GM15510 (cell line): ENCODE data around the gene RPTN.

Experiments
- POLR2A ChIP-seq: IDR thresholded peaks from 3 replicates; pipeline ENCODE4 v1.6.1; 2011; ENCODE audit warnings: borderline replicate concordance; ENCODE audit not compliant: insufficient read length; ENCODE audit errors: extremely low read depth

Gene RPTN

DNA sequence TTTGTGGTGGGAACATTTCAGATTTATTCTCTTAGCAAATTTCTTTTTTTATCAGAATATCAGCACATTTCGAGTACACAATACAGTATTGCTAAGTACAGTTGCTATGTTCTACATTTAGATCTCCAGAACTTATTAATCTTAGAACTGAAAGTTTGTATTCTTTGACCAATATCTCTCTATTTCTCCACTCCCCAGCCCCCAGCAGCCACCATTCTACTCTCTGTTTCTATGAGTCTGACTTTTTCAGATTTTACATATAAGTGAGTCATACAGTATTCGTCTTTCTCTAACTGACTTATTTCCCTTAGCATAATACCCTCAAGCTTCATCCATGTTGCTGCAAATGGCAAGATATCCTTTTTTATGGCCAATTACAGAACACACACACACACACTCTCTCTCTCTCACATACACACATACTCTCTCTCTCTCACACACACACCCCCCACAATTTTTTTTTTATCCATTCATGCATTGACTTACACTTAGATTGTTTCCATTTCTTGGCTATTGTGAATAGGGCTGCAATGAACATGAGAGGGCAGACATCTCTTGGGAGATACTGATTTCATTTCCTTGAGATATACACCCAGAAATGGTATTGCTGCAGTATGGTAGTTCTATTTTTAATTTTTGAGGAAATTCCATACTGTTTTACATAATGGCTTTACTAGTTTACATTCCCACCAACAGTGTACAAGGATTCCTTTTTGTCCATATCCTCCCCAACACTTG, 15.7 kb downstream of the RPTN start:
- no peak for TF ChIP-seq POLR2A

DNA sequence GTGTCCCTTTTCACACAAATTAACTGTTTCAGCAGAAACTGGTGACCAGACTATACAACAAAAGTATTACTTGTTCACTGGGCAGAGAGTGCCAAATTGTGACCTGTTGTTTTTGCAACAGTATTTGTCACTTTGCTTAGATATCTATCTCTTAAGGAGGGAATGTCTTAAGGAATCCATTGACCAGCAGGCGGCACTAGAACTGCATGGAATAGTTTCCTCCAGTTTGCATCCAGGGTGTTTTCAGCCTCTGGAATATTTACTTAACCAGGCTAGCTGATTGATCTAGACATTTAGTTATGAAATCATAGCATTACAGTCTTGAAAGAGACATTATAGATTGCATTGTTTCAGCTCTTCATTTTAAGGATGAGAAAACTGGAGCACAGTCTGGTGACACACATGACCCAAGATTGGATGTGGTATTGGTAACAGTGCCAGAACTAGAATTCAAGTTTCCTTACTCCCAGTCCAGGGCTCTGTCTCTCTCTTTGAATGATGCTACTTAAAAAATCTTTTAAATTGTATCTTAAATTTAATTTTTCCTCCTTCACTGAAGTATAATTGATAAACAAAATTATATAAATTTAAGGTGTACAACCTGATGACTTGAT, 16.9 kb downstream of the RPTN start:
- no peak for TF ChIP-seq POLR2A

DNA sequence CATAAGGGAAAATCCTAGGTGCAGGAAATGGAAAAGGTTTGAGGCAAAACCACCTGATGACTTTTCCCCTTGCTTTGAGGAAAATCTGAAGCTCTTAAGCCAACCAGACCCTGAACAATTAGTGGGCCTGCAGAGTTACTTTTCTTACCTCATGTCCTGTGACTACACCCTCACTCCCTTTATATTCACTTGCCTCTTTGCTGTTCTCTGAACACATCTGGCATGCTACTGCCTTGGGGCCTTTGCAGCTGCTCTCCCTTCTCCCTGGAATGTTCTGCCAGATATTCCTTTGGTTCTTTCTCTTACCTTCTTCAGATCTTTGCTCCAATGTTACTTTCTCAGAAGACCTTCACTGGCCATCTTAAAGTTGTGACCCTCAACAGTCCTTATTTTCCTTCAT, 21.8 kb downstream of the RPTN start:
- no peak for TF ChIP-seq POLR2A

DNA sequence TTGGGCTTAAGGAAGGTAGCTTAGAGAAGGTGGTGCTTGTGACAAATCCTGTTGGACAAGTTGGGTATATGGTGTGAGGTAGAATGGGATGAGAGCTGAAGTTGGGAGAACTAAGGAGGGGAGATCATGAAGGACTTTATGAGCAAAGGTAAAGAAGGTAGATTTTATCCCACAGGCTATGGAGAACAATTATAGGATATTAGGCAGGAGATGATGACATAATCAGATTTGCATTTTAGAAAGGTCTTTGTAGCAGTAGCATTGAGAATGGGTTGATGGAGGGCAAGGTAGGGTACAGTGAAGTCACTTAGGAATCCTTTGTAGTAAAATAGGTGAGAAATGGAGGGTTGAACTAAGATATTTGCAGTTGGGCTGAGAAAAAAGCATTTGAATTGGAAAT, 28.8 kb downstream of the RPTN start:
- no peak for TF ChIP-seq POLR2A

DNA sequence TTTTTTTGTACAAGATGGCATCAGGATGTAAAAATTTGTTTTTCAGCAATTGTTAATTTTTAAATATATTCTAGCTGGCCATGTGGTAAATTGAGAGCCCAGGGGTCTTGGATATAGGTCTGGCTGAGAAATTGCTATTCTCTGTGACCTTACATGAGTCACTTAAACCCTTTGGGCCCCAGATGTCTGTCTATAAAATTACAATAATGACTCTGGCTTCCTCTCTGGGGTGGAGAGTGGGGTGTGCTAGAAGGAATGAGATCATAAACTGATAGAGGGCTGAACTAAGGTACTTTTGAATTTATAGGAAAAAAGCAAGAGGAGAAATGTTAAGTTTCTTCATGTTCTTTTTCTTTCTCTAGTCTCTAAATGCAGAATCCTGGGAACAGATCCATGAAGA, 31.4 kb downstream of the RPTN start:
- no peak for TF ChIP-seq POLR2A

DNA sequence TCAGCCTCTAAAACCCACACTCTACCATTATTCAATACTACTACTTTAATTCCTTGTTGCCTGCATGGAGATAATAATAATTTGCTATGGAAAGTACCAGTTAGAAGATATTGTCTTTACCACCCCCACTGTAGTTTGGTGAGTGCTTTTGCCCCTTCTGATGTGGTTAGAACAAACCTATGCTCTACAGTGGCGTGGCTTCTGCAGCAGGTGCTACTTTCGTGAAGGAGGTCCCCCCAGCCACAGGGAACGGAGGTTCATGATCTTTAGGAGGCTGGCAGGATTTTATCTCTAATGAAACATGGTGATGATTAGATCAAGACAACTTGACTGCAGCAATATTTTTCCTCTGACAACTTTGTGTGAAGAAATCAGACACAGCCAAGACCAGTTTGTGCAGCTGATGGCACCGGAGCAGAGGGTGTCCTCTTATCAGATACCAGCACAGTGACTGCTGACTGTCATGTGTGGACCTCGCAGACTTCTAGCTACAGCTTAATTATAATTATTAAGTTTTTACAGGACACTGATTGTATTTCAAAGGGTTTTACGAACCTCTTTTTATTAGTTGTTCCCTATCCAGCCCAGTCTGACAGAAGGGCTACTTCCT, 33.1 kb downstream of the RPTN start:
- no peak for TF ChIP-seq POLR2A

DNA sequence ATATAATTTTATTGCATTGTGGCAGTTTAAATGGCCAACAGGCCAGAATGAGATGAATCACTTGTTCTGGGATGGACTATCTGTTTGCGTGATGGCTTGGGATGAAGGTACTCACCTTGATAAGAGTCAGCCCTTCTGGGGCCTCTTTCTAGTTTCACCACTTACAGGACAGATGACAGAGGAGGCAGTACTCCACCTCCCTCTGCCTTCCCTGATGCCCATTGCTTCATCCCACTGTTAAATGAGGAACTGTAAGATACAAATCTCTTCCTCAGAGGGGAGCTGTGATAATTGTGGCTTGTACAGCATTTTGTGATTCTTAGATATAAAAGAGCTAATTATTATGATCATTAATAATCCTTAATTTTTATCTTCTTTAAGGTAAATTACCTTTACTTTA, 40.1 kb downstream of the RPTN start:
- TF ChIP-seq POLR2A = no peak

DNA sequence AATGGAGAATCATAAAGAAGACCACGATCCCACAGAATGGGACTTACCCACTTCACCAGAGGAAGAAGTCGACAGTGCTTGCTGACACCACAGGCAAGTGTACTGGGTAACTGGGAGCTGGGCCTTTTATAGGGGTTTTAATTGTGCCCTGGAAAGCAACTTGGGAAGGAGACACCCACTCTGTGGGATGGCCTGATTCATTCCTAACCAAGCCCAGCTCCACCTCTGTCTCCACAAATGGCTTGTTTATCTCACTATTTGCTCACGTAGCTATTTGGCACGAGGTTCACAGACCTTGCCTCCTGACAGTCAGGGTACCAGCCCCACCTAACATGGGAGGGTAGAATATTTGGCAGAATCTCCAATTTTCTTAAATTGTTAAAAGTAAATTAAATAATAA, 43.7 kb downstream of the RPTN start, which contains the start of gene TCHH:
TCHH (minus strand) TSS at position 101 of the 400 bp plus-strand sequence. CDS start 1,364 bp downstream, outside the sequence.
- TF ChIP-seq POLR2A = no peak

DNA sequence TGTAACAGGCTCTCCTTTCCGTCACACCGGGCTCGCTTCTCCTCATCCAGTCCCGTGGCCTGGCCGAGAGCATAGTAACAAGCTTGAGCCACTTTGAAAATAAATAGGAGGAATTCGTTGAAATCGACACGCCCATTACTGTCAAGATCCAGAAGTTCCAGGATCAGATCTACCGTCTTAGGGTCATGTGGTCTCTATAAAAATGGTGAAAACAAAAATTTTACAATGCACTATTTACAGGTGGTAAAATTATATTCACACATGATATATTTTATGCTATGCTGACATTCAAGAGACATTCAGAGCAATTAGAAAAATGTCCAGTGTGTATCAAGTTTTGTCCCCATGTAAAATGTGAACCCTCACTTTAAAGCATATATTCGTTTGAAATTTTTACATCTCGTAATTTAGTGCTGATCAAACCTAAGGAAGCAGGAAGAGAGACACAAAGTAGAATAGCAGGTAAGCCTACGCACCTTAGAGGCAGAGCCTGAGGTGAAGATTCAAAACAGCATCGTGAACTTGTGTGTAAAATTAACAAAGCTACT, 46.1 kb downstream of the RPTN start:
- no peak for TF ChIP-seq POLR2A

DNA sequence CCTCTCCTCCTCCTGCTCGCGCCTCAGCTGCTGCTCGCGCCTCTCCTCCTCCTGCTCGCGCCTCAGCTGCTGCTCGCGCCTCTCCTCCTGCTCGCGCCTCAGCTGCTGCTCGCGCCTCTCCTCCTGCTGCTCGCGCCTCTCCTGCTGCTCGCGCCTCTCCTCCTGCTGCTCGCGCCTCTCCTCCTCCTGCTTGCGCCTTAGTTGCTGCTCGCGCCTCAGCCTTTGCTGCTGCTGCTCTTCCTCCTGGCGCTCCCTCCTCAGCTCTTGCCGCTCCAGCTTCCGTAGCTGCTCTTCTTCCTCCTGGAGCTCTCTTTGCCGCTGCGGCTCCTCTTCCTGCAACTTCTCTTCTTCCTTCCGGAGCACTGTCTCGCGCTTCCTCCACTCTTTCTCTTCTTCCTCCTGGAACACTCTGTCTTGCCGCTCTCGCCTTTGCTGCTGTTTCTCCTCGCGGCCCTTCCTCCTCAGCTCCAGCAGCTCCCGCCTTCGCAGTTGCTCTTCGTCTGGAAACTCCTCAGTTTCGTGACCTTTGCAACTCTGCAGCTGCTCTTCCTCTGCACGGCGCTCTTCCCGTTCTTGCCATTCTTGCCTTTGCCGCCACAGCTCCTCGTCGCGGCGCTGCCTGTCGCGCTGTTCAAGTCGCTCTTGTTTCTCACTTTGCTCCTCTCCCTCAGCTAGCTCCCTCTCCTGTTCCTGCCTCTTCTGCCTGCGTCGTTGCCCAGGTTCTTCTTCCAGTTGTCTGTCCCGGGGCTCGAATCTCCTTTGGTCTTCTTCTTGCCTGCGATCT, 46.7 kb downstream of the RPTN start:
- no peak for TF ChIP-seq POLR2A

DNA sequence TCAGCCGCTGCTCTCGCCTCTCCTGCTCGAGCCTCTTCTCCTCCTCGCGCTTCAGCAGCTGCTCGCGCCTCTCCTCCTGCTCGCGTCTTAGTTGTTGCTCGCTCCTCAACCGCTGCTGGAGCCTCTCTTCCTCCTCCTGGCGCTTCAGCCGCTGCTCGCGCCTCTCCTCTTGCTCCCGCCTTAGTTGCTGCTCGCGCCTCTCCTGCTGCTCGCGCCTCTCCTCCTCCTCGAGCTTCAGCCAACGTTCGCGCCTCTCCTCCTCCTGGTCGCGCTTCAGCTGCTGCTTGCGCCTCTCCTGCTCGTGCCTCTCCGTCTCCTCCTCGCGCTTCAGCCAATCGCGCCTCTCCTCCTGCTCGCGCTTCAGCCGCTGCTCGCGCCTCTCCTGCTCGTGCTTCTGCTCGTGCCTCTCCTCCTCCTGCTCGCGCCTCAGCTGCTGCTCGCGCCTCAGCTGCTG, 47.5 kb downstream of the RPTN start:
- no peak for TF ChIP-seq POLR2A

DNA sequence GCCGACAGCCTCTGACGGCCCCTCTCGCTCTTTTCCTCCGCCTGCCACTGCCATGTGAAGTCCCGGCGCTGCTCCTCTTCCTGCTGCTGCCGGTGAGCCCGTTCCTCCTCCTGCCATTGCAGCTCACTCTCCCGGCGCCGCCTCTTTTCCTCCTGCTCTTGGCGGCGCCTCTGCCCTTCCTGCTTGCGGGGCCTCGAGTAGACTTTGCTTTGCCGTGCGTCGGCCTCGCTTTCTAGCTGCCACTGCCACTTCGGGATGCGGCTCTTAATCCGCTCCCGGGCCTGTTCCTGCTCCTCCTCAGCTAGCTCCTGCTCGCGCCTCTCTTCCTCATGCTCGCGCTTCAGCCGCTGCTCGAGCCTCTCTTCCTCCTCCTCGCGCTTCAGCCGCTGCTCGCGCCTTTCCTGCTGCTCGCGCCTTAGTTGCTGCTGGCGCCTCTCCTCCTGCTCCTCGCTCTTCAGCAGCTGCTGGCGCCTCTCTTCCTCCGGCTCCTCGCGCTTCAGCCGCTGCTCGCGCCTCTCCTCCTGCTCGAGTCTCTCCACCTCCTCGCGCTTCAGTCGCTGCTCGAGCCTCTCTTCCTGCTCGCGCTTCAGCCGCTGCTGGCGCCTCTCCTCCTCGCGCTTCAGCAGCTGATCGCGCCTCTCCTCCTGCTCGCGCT, 48.0 kb downstream of the RPTN start:
- no peak for TF ChIP-seq POLR2A

DNA sequence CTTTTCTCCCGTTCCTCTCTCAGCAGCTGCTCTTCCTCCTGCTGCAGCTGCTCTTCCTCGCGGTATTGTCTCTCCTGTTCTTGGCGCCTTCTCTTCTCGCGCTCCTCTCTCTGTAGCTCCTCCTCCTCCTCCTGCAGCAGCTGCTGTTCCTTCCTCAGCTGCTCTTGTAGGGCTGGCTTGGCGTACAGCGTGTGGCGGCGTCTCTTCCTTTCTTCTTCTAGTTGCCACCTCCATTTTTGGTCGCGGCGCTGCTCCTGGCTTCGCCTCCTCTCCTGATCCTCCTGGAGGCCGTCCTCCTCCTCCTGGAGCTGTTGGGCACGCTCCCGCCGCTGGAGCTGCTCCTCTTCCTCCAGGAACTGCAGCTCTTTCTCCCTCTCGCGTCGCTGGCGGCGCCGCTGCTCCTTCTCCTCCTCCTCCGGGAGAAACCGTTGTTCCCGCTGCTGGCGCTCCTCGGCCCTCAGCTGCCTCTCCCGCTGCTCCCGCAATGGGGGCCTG, 48.6 kb downstream of the RPTN start:
- TF ChIP-seq POLR2A = no peak

DNA sequence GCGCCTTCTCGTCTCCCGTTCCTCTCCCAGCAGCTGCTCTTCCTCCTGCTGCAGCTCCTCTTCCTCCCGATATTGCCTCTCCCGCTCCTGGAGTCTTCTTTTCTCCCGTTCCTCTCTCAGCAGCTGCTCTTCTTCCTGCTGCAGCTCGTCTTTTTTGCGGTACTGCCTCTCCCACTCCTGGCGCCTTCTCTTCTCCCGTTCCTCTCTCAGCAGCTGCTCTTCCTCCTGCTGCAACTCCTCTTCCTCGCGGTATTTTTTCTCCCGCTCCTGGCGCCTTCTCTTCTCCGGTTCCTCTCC, 49.1 kb downstream of the RPTN start:
- TF ChIP-seq POLR2A = no peak
